Measurements from ENCODE around the gene TTC3. TPM values are rescaled to one million over a fixed set of nuclear protein-coding genes. Genes with fewer than 3 reads are reported as not detected.

Gene TTC3
- total RNA-seq, 1 experiment from 2014 or later: 92.8 TPM

- H3K9me3 Mint-ChIP-seq (ENCODE audit: unreplicated experiment): no peaks in the 10 kb centered on the region
- Histone ChIP-seq H3K27me3 (replicated peaks; ENCODE audit: control insufficient read depth, insufficient read depth, low read length) (no peaks in the 10 kb centered on the region), H3K9me3 (no peaks in the 10 kb centered on the region), H3K36me3 (ENCODE audit: control insufficient read depth, insufficient read depth, low read length) (no peaks in the 10 kb centered on the region; the same call in 1 of the 2 replicates), H3K4me1 (no peaks in the 10 kb centered on the region), H3K4me3 (ENCODE audit: low read depth, low read length) (no peak overlapping the region)
- no TSS peak for BruUV-seq (replicated peaks)
- peaks cover 58% of the 10 kb centered on the region for H3K36me3 Mint-ChIP-seq (ENCODE audit: insufficient read depth, unreplicated experiment)
- H3K4me1 Mint-ChIP-seq (ENCODE audit: low read depth, unreplicated experiment): no peaks in the 10 kb centered on the region
- POLR2A ChIA-PET: no interaction called here
- H3K4me3 Mint-ChIP-seq (ENCODE audit: unreplicated experiment): no peak overlapping the region
- DNase-seq: no peak
- TF ChIP-seq CTCF (IDR thresholded peaks at IDR 0.05; ENCODE audit: insufficient read depth in 1 of 2, low read depth in 1 of 2, low read length in 1 of 2, severe bottlenecking in 1 of 2, unreplicated experiment in 1 of 2): no peak
- CTCF ChIA-PET: no interaction called here
- no peaks in the 10 kb centered on the region for H3K27me3 Mint-ChIP-seq (ENCODE audit: insufficient read depth, unreplicated experiment)
- intact Hi-C loops (cut with micrococcal nuclease; ENCODE audit: unreplicated experiment): no loop called here
- no peak overlapping the region for H3K27ac Mint-ChIP-seq (ENCODE audit: unreplicated experiment)
Observed at GRCh38 chr21:37159053-37159776, 86.2 kb downstream of the TTC3 start.

GRCh38 chr21:37159949-37160348 is 86.9 kb downstream of the TTC3 start:
- CTCF ChIA-PET: no interaction called here

GRCh38 chr21:37164742-37165141 is 91.7 kb downstream of the TTC3 start:
- TF ChIP-seq CTCF (IDR thresholded peaks at IDR 0.05; ENCODE audit: insufficient read depth in 1 of 2, low read depth in 1 of 2, low read length in 1 of 2, severe bottlenecking in 1 of 2, unreplicated experiment in 1 of 2): no peak
- ChIA-PET POLR2A (no interaction called here), CTCF (no interaction called here)
- Histone ChIP-seq H3K9me3 (no peaks in the 10 kb centered on the region), H3K27me3 (replicated peaks; ENCODE audit: control insufficient read depth, insufficient read depth, low read length) (no peaks in the 10 kb centered on the region), H3K36me3 (ENCODE audit: control insufficient read depth, insufficient read depth, low read length) (no peaks in the 10 kb centered on the region; the same call in 1 of the 2 replicates), H3K4me1 (no peaks in the 10 kb centered on the region), H3K4me3 (ENCODE audit: low read depth, low read length) (no peak overlapping the region)
- no peaks in the 10 kb centered on the region for H3K27me3 Mint-ChIP-seq (ENCODE audit: insufficient read depth, unreplicated experiment)
- no peak overlapping the region for H3K4me3 Mint-ChIP-seq (ENCODE audit: unreplicated experiment)
- no peak overlapping the region for H3K27ac Mint-ChIP-seq (ENCODE audit: unreplicated experiment)
- BruUV-seq (replicated peaks): no TSS peak
- H3K4me1 Mint-ChIP-seq (ENCODE audit: low read depth, unreplicated experiment): no peaks in the 10 kb centered on the region
- peaks cover 50% of the 10 kb centered on the region for H3K36me3 Mint-ChIP-seq (ENCODE audit: insufficient read depth, unreplicated experiment)
- no peaks in the 10 kb centered on the region for H3K9me3 Mint-ChIP-seq (ENCODE audit: unreplicated experiment)
- intact Hi-C loops (cut with micrococcal nuclease; ENCODE audit: unreplicated experiment): no loop called here
- no peak for DNase-seq

More at GRCh38 chr21:37159949-37160348, 86.9 kb downstream of the TTC3 start:
- POLR2A ChIA-PET: no interaction called here
- DNase-seq: no peak
- no peaks in the 10 kb centered on the region for H3K4me1 ChIP-seq
- no peak overlapping the region for H3K27ac Mint-ChIP-seq (ENCODE audit: unreplicated experiment)
- intact Hi-C loops (cut with micrococcal nuclease; ENCODE audit: unreplicated experiment): no loop called here
- no peaks in the 10 kb centered on the region for H3K9me3 Mint-ChIP-seq (ENCODE audit: unreplicated experiment)
- H3K4me3 Mint-ChIP-seq (ENCODE audit: unreplicated experiment): no peak overlapping the region
- H3K4me1 Mint-ChIP-seq (ENCODE audit: low read depth, unreplicated experiment): no peaks in the 10 kb centered on the region
- H3K27me3 Mint-ChIP-seq (ENCODE audit: insufficient read depth, unreplicated experiment): no peaks in the 10 kb centered on the region
- H3K27me3 ChIP-seq (replicated peaks; ENCODE audit: control insufficient read depth, insufficient read depth, low read length): no peaks in the 10 kb centered on the region
- H3K4me3 ChIP-seq (ENCODE audit: low read depth, low read length): no peak overlapping the region
- BruUV-seq (replicated peaks): no TSS peak
- H3K36me3 ChIP-seq (ENCODE audit: control insufficient read depth, insufficient read depth, low read length): no peaks in the 10 kb centered on the region; the same call in 1 of the 2 replicates
- peaks cover 58% of the 10 kb centered on the region for H3K36me3 Mint-ChIP-seq (ENCODE audit: insufficient read depth, unreplicated experiment)
- H3K9me3 ChIP-seq: no peaks in the 10 kb centered on the region
- no peak for TF ChIP-seq CTCF (IDR thresholded peaks at IDR 0.05; ENCODE audit: insufficient read depth in 1 of 2, low read depth in 1 of 2, low read length in 1 of 2, severe bottlenecking in 1 of 2, unreplicated experiment in 1 of 2)

All from Caco-2 (cell line).